IMR-90 (cell line): ENCODE data around the gene YPEL1. TPM values are rescaled to one million over a fixed set of nuclear protein-coding genes. Genes with fewer than 3 reads are reported as not detected.

ENCODE experiments used
- ATAC-seq: fragments of 200-7000 bp; cut with Tn5 transposase; 2 replicates; pipeline ENCODE4 v1.9.1; 2020; ENCODE audit warnings: low read depth, mild to moderate bottlenecking, moderate library complexity
- BruUV-seq: library from RNA; stranded (reverse); fragments of 400-500 nt; replicated peaks from 2 replicates; lab custom pipeline; 2021; lab: Mats Ljungman, UMichigan
- CTCF ChIA-PET: fragments of 300-600 bp; formaldehyde crosslinking; extraction: SDS; loops from one replicate; lab custom pipeline; 2021; ENCODE audit warnings: antibody characterized with exemption; lab: Yijun Ruan, JAX
- POLR2A ChIA-PET: fragments of 300-600 bp; sonication (Branson Sonifier 250); formaldehyde crosslinking; loops from one replicate; lab custom pipeline; 2022; ENCODE audit warnings: antibody characterized with exemption; ENCODE audit not compliant: unreplicated experiment; lab: Charles Lee
- DNase-seq: peaks from one replicate; pipeline ENCODE4 v3.0.0; 2013
- H2AFZ ChIP-seq: replicated peaks from 2 replicates; pipeline ENCODE3; 2013; ENCODE audit warnings: low read length, mild to moderate bottlenecking; ENCODE audit not compliant: poor library complexity
- H2AK5ac ChIP-seq: 2 replicates; pipeline ENCODE4 v1.6.1; 2013; ENCODE audit warnings: low read depth, low read length, inconsistent platforms
- H2AK9ac ChIP-seq: replicated peaks from 2 replicates; pipeline ENCODE3; 2013; ENCODE audit warnings: mild to moderate bottlenecking, low read depth, low read length, moderate library complexity; ENCODE audit not compliant: poor library complexity
- H2BK120ac ChIP-seq: 2 replicates; pipeline ENCODE4 v1.6.1; 2013; ENCODE audit warnings: low read depth, low read length, inconsistent platforms
- H2BK15ac ChIP-seq: 3 replicates; pipeline ENCODE4 v1.6.1; 2013; ENCODE audit warnings: low read depth, low read length, inconsistent platforms
- H2BK20ac ChIP-seq: 2 replicates; pipeline ENCODE4 v1.6.1; 2013; ENCODE audit warnings: low read depth, mild to moderate bottlenecking, inconsistent platforms, low read length, moderate library complexity
- H2BK5ac ChIP-seq: 2 replicates; pipeline ENCODE4 v1.6.1; 2013; ENCODE audit warnings: mild to moderate bottlenecking, low read depth, low read length, inconsistent platforms; ENCODE audit not compliant: poor library complexity, severe bottlenecking
- H3K14ac ChIP-seq: replicated peaks from 2 replicates; pipeline ENCODE4 v1.6.1; 2013; ENCODE audit warnings: low read depth, low read length, inconsistent platforms
- H3K18ac ChIP-seq: 2 replicates; pipeline ENCODE4 v1.6.1; 2013; ENCODE audit warnings: low read depth, low read length, control low read depth
- H3K23ac ChIP-seq: 2 replicates; pipeline ENCODE4 v1.6.1; 2013; ENCODE audit warnings: low read depth, low read length, inconsistent platforms
- H3K27ac ChIP-seq: 2 replicates; pipeline ENCODE4 v1.5.1; 2013; ENCODE audit warnings: mild to moderate bottlenecking, control low read depth, low read length; ENCODE audit not compliant: insufficient read depth
- H3K27me3 ChIP-seq: 2 replicates; pipeline ENCODE4 v1.6.1; 2013; ENCODE audit warnings: low read length; ENCODE audit not compliant: control insufficient read depth, insufficient read depth
- H3K36me3 ChIP-seq: 2 replicates; pipeline ENCODE4 v1.6.1; 2013; ENCODE audit warnings: low read length, mixed read lengths; ENCODE audit not compliant: control insufficient read depth, insufficient read depth
- H3K4ac ChIP-seq: 2 replicates; pipeline ENCODE4 v1.6.1; 2013; ENCODE audit warnings: low read depth, low read length, inconsistent platforms
- H3K4me1 ChIP-seq: 2 replicates; pipeline ENCODE4 v1.6.1; 2013; ENCODE audit warnings: low read length, mixed read lengths; ENCODE audit not compliant: control insufficient read depth, insufficient read depth
- H3K4me2 ChIP-seq: 2 replicates; pipeline ENCODE4 v1.6.1; 2013; ENCODE audit warnings: low read depth, mild to moderate bottlenecking, control low read depth, low read length, moderate library complexity
- H3K4me3 ChIP-seq: 2 replicates; pipeline ENCODE4 v1.5.1; 2013; ENCODE audit warnings: low read depth, mild to moderate bottlenecking, control low read depth, low read length, moderate library complexity; ENCODE audit not compliant: insufficient read depth
- H3K56ac ChIP-seq: 2 replicates; pipeline ENCODE4 v1.6.1; 2013; ENCODE audit warnings: low read length, inconsistent platforms; ENCODE audit not compliant: insufficient read depth; ENCODE audit errors: extremely low read depth
- H3K79me1 ChIP-seq, 2 experiments: 2 replicates each; pipeline ENCODE4 v1.6.1; 2013; ENCODE audit warnings: low read length in 2 of 2, inconsistent platforms in 1 of 2, low read depth in 1 of 2
- H3K9ac ChIP-seq: 2 replicates; pipeline ENCODE4 v1.6.1; 2013; ENCODE audit warnings: low read depth, low read length, control low read depth
- H3K9me1 ChIP-seq: 2 replicates; pipeline ENCODE4 v1.6.1; 2013; ENCODE audit warnings: low read length, inconsistent platforms; ENCODE audit not compliant: insufficient read depth
- H3K9me3 ChIP-seq: 2 replicates; pipeline ENCODE4 v1.6.1; 2013; ENCODE audit warnings: low read length; ENCODE audit not compliant: control insufficient read depth, insufficient read depth
- H4K20me1 ChIP-seq: 2 replicates; pipeline ENCODE4 v1.6.1; 2013; ENCODE audit warnings: low read length, inconsistent platforms; ENCODE audit not compliant: insufficient read depth
- H4K5ac ChIP-seq: 2 replicates; pipeline ENCODE4 v1.6.1; 2013; ENCODE audit warnings: mild to moderate bottlenecking, low read depth, low read length, control low read depth
- H4K8ac ChIP-seq, 2 experiments: 2 replicates each; pipeline ENCODE4 v1.6.1; 2013; ENCODE audit warnings: low read depth in 2 of 2, low read length in 2 of 2, control low read depth in 1 of 2, inconsistent platforms in 1 of 2
- H4K91ac ChIP-seq: 2 replicates; pipeline ENCODE4 v1.6.1; 2013; ENCODE audit warnings: low read depth, low read length, inconsistent platforms; ENCODE audit not compliant: insufficient read depth
- BHLHE40 ChIP-seq: fragments of 150-350 bp; IDR thresholded peaks from 2 replicates; pipeline ENCODE4 v1.6.1; 2016; ENCODE audit warnings: mild to moderate bottlenecking, low read depth, low read length
- CEBPB ChIP-seq: IDR thresholded peaks from 2 replicates; pipeline ENCODE4 v1.6.1; 2012; ENCODE audit warnings: low read depth, low read length, improper control_type of control experiment
- CHD1 ChIP-seq: IDR thresholded peaks from 2 replicates; pipeline ENCODE4 v1.6.1; 2012; ENCODE audit warnings: low read depth, low read length, improper control_type of control experiment
- CTCF ChIP-seq: conservative IDR thresholded peaks from 2 replicates; pipeline ENCODE4 v1.5.1; 2012; ENCODE audit warnings: mild to moderate bottlenecking, low read depth, low read length, improper control_type of control experiment
- ELK1 ChIP-seq: fragments of 150-350 bp; IDR thresholded peaks from 2 replicates; pipeline ENCODE4 v1.6.1; 2016; ENCODE audit warnings: low read depth, mild to moderate bottlenecking, low read length, moderate library complexity, borderline replicate concordance
- FOS ChIP-seq: fragments of 150-350 bp; IDR thresholded peaks from 2 replicates; pipeline ENCODE4 v1.6.1; 2016; ENCODE audit warnings: low read depth, low read length
- MAFK ChIP-seq: IDR thresholded peaks from 2 replicates; pipeline ENCODE4 v1.6.1; 2012; ENCODE audit warnings: low read depth, low read length, improper control_type of control experiment
- MAZ ChIP-seq: IDR thresholded peaks from 2 replicates; pipeline ENCODE4 v1.6.1; 2012; ENCODE audit warnings: low read depth, mild to moderate bottlenecking, low read length, improper control_type of control experiment, moderate library complexity, borderline replicate concordance
- NFE2L2 ChIP-seq: fragments of 150-350 bp; IDR thresholded peaks from 2 replicates; pipeline ENCODE4 v1.6.1; 2016; ENCODE audit warnings: low read depth, mild to moderate bottlenecking, low read length
- POLR2A ChIP-seq: IDR thresholded peaks from 2 replicates; pipeline ENCODE4 v1.6.1; 2012; ENCODE audit warnings: mild to moderate bottlenecking, low read depth, low read length
- RCOR1 ChIP-seq: IDR thresholded peaks from 2 replicates; pipeline ENCODE4 v1.6.1; 2012; ENCODE audit warnings: mild to moderate bottlenecking, low read length, improper control_type of control experiment; ENCODE audit not compliant: insufficient replicate concordance
- RFX5 ChIP-seq: IDR thresholded peaks from 2 replicates; pipeline ENCODE4 v1.8.0; 2012; ENCODE audit warnings: low read depth, mild to moderate bottlenecking, low read length, moderate library complexity
- SMC3 ChIP-seq: fragments of 150-350 bp; IDR thresholded peaks from 2 replicates; pipeline ENCODE4 v1.6.1; 2016; ENCODE audit warnings: low read depth, mild to moderate bottlenecking, antibody characterized with exemption, low read length, moderate library complexity
- USF2 ChIP-seq: fragments of 150-350 bp; IDR thresholded peaks from 2 replicates; pipeline ENCODE4 v1.6.1; 2017; ENCODE audit warnings: mild to moderate bottlenecking, antibody characterized with exemption, low read length, low read depth
- WGBS, 2 experiments: methylation state at CpG; one replicate each; pipeline versions ENCODE4 v1.1.5 to v1.1.7; 2013; ENCODE audit warnings: missing lambda C conversion rate in 2 of 2; ENCODE audit not compliant: insufficient read length in 1 of 2; ENCODE audit errors: extremely low coverage in 2 of 2; 5-methylcytosine and 5-hydroxymethylcytosine counted together
- dilution Hi-C: fragments of 300-500 bp; cut with HindIII; formaldehyde crosslinking; loops from one replicate; pipeline ENCODE4 v1.14.3; 2018; ENCODE audit warnings: low sequenced_read_pairs; ENCODE audit not compliant: unreplicated experiment
- in situ Hi-C: fragments of 300-500 bp; cut with MboI; formaldehyde crosslinking; loops from 3 replicates; pipeline ENCODE4 v1.14.3; 2019; ENCODE audit warnings: low sequenced_read_pairs, inconsistent platforms, mixed read lengths
- intact Hi-C: fragments of 100-400 bp; cut with micrococcal nuclease; formaldehyde crosslinking; loops from 2 replicates; pipeline ENCODE4 v1.10.0; 2022
- polyA plus RNA-seq, 3 experiments: library from polyadenylated mRNA; depleted of rRNA; stranded (reverse); fragments of >200 nt; gene quantifications; 2 replicates each; pipeline ENCODE4 v1.2.3, GENCODE V29; 2012; ENCODE audit warnings: low replicate concordance in 1 of 3
- total RNA-seq: library from RNA; depleted of rRNA; stranded (reverse); fragments of >200 nt; gene quantifications from 2 replicates; pipeline ENCODE4 v1.2.3, GENCODE V29; 2012

The YPEL1 gene
- total and polyA plus RNA-seq, 2 of the 4 experiments (the other 2 are of a cell fraction): 0.72 to 1.3 TPM

- no peak overlapping the region for H3K23ac ChIP-seq
- H2BK120ac ChIP-seq: no peak overlapping the region
- H4K5ac ChIP-seq: no peak overlapping the region
- dilution Hi-C loops (no loop called here), intact Hi-C loops (no loop called here), in situ Hi-C loops (no loop called here)
- TF ChIP-seq ELK1 (no peak), SMC3 (no peak), RFX5 (no peak), FOS (no peak), CHD1 (no peak), RCOR1 (no peak), BHLHE40 (no peak), MAFK (no peak), USF2 (no peak), POLR2A (no peak), NFE2L2 (no peak), CTCF (no peak), MAZ (no peak), CEBPB (no peak)
- H3K79me1 ChIP-seq: no peaks in the 10 kb centered on the region
- WGBS, 2 experiments: 82% methylated on average over 6 of the region's 24 CpGs; no CpG with 5 or more reads in 1 of the 2 experiments
- no peaks in the 10 kb centered on the region for H3K27me3 ChIP-seq
- H2AK5ac ChIP-seq: no peak overlapping the region
- no peaks in the 10 kb centered on the region for H4K20me1 ChIP-seq
- CTCF ChIA-PET: no interaction called here
- DNase-seq (no peak), ATAC-seq (no peak)
- H3K4me3 ChIP-seq: no peak overlapping the region
- H2AFZ ChIP-seq: no peak overlapping the region
- H3K27ac ChIP-seq: no peak overlapping the region
- POLR2A ChIA-PET: no interaction called here
- H3K4me2 ChIP-seq: no peak overlapping the region
- no peak overlapping the region for H3K9ac ChIP-seq
- no peak overlapping the region for H3K4ac ChIP-seq
- H4K8ac ChIP-seq: no peak overlapping the region
- H3K14ac ChIP-seq: no peak overlapping the region
- H2BK15ac ChIP-seq: no peak overlapping the region
- no peak overlapping the region for H4K91ac ChIP-seq
- no peaks in the 10 kb centered on the region for H3K4me1 ChIP-seq
- no TSS peak for BruUV-seq
- no peak overlapping the region for H2AK9ac ChIP-seq
- H2BK5ac ChIP-seq: no peak overlapping the region
- H3K36me3 ChIP-seq: peaks cover 45% of the 10 kb centered on the region
- H3K18ac ChIP-seq: no peak overlapping the region
- no peak overlapping the region for H2BK20ac ChIP-seq
- no peaks in the 10 kb centered on the region for H3K9me3 ChIP-seq
- H3K9me1 ChIP-seq: peaks cover 2% of the 10 kb centered on the region; the same call in 1 of the 2 replicates
- no peak overlapping the region for H3K56ac ChIP-seq
Measured at GRCh38 chr22:21681566-21682370, 53.8 kb downstream of the YPEL1 start.
